NCI-H2107 treated with DMSO at 0.1 percent for 48 hours (cell line): ENCODE data around the gene CTRB2.

Source experiments
- DNase-seq: peaks from one replicate; lab custom pipeline; 2025; ENCODE audit not compliant: unreplicated experiment; lab: John Stamatoyannopoulos, UW

CTRB2 gene

DNA sequence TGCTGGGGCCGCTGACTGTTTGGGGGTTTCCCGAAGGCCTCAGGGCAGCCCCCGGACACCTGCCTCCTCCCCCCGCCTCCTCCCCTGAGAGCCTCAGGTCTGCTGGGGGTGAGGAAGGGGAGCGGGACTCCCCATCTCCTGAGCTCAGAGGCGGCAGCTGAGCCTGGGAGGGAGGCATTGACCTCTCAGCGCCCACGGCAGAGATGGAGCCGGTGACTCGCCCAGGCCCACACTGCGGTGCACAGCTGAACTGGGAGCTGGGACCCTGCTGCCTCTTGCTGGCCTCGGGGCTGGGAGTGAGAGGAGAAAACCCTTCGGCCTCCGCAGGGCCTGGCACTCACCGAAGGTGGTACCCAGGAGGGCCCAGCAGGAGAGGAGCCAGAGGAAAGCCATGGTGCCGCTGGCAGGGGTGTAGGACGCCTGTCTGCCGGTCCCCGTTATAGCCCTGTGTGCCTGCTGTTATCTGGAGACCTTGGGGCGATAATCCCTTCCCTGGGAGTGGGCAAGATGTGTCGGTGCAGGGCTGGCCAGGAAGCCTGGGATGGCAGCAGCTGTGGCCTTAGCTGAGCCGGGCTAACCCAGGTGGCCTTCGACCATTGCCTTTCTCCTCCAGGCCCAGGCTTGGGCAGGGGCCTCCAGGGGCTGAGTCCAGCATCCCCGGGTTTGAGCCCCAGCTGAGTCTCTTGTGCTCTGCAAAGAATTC, at the start of gene CTRB2:
Gene CTRB2, minus strand, starts transcription at position 413 of the 703 bp plus-strand sequence. Its CDS starts 20 bp downstream, at position 393.
- DNase-seq, result no peak

DNA sequence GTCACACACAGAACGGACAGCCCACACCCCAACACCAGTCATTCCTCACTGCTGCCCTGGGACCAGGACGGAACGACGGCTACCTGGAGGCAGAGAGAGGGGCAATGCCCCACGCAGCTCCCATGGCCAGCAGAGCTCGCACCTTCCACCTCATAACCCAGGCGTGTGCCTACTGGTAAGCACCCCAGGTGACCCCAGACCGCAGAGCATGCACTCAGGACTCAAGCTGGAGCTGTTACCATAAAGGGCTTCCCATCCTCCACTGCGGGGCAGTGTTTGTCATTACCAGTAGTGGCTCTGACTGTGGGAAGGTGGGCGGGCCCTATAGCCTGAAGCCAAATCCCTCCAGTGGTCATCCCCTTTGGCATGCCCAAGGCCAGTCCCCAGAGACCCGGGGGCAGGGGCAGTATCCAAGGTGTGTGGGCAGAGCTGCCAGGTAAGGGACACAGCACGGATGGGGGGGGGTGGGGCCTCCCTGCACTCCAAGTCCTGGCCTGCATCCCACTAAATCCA, 49.2 kb upstream of the CTRB2 start:
- no peak for DNase-seq

GRCh38 chr16:75254359-75254837, 47.4 kb upstream of the CTRB2 start:
- DNase-seq, result no peak

GRCh38 chr16:75252946-75253911, 46.3 kb upstream of the CTRB2 start:
- DNase-seq, result no peak

DNA sequence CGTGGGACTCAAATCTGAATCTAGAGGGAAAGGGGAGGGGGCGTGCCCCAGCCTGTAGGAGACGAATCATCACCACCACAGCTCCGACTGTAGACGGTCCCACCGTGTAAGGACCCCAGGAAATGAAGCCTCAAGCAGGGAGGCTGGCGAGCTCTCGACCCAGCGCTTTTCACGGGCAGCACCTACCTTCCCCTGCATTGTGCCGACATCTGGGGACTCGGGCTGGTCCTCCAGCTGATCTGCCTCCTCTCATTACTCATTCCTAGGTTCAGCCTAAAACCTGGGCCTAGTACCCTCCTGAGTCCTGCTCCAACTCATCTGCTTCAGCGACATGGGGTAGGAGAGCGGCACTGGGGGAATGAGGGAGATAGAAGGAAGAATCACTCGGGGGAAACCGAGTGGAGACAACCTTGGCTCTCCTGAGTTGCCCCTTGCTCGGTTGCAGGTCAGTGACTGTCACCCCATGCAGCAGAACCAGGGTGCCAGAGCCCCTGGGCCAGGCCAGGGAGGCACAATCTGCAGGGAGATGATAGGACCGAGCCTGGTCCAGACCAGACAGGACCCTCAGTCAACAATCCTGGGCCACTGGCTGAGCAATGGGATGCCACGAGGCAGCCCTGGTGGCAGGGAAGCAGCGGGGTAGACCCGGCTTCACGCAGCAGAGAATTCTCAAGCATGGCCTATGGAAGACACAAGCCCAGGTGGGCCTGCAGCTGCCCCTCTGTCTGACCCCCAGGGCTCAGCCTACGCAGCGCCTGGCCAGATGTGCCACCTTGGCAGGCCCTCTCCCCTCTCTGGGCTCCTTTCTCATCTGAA, 45.3 kb upstream of the CTRB2 start:
- no peak for DNase-seq

- peak; percentile 19 for DNase-seq
Measured at GRCh38 chr16:75251280-75252048, 44.5 kb upstream of the CTRB2 start, which contains the start of gene BCAR1. TSS of gene BCAR1 (minus strand) at chr16:75251624. CDS start at chr16:75251482, 142 bp downstream.

DNA sequence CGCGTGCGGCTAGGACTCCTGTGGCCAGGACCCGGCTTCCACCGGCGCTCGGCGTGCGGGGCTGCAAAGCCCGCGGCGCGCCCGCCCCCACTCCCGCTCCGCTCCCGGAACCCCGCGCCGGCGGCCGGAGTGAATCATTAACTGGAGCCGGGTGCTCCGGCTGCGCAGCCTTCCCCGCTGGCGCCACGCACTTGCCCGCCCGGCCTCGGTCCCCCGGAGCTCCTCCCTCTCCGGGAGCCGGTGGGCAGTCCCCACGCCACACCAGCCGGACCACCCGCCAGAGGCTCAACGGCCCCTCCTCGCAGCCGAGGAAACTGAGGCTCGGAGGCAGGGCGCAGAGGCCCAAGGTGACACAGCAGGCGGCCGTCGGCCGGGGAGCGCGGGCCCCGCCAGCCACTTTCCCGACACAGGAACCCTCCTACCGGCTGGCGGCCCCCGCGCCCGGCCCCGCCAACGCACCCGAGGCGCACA, 43.9 kb upstream of the CTRB2 start:
- DNase-seq, result no peak

DNA sequence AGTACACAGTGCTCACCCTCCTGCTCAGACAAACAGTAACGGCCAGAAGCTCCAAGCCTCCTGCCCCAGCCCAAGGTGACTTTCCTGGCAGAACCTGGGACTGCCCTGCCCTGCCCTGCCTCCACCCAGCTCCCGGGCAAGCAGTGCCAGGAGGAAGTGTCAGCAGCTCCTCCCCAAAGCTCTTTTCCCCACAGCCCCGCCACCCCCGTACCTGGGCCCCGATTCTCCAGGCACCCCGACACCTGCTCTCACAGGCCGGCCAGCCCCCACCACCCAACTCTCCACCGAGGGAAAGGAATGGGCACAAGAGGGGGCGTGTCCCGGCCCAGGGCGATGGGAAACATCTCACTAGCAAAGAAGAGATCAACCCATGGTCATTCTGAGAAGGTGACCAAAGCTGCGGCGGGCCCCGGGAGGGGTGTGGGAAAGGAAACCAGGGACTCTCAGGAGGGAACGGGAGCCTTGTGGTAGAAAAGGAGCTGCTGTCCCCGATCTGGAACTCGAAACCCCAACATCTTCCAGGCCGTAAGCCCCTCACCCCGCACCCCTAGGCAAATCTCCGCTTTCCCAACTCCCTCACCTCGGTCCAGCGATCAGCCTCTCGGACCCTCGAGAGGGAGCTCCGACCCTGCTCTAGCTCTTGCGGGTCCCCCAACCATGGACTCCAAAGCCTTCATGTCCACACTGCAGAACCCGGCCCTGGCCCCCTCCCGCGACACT, 43.3 kb upstream of the CTRB2 start:
- no peak for DNase-seq

GRCh38 chr16:75249441-75249840, 42.5 kb upstream of the CTRB2 start:
- no peak for DNase-seq

- no peak for DNase-seq
Measured at GRCh38 chr16:75248536-75249380, 41.8 kb upstream of the CTRB2 start.

- no peak for DNase-seq
Measured at GRCh38 chr16:75248142-75248535, 41.2 kb upstream of the CTRB2 start.

- no peak for DNase-seq
Measured at GRCh38 chr16:75247249-75247648, 40.3 kb upstream of the CTRB2 start.

DNA sequence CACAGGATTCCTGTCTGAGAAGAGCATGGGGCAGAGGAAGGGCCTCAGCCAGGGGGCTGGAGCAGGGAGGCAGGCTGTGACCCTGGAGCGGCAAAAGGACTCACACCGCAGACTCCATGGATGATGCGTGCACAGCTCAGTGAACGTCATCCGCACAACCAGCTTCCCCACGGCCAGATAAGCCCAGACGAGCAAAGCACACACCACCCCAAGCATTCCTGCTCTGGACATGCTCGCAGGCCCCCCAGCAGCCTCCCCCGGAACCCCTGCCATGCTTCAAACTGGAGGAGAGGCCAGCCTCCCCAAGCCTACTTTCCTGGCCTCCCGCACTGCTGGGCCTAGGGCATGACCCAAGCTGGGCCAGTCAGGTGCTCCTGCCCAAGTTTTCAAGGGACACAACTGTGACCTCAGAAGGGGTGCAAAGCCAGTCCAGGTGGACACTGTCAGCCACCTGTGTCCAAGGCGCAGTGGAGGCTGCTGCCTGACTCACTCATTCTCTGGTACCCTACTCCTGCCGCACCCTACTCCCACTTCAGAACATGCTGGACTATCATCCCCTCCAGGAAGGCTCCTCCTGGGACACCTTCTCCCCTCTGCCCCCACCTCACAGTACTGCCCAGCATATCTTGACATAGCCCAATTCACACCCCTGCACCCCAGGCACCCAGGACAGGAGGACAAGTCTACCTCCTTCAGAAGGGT, 39.7 kb upstream of the CTRB2 start:
- DNase-seq, result no peak

DNA sequence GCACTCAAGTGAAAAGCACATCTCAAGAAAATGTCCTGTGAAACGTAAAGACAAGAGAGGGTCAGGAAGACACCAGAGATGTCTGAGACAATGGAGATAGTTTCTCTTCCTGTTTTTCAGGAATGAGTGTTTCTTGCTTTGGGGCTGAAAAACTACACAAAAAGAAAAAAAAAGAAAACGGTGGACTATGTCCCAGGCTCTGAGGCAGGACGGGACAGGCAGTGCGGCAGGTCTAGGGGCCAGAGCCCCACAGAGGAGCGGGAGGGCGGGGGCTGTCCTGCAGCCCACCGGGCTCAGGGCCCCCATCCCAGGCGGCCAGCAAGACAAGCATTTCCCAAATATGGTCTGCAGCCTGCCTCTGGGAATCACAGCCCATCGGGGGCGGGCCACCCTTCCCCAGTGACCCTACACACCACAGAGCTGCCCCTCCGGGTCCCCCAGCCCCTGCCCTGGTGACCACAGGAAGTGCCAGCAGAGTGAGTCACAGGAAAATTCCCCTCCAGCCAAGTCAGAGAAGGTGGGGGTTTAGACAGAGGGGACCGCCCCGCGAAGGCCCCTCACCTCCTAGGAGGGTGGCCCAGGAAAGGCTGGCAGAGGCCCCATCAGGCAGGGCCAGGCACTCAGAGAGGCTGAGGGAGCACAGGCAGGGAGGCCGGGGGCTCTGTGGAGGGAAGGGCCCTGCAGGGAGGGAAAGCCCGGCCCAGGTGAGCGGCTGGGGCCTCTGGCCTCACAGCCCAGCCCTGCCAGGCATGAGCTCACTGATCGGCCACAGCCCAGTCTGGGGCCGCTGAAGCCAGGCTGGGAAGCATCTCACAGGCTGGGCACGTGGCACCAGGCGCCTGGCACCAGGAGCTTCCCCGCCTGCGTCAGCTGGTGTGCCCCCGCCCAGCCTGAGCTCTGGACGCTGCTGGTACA, 38.1 kb upstream of the CTRB2 start:
- DNase-seq, result no peak

- DNase-seq, result no peak
Measured at GRCh38 chr16:75244225-75244809, 37.4 kb upstream of the CTRB2 start.

- DNase-seq, result no peak
Measured at GRCh38 chr16:75243667-75244224, 36.8 kb upstream of the CTRB2 start.
